Activated T-cell treated with anti-CD3 and anti-CD28 coated beads, Interleukin-2, amount 50 U/mL, for 24 hours (primary cell): Measurements from ENCODE around the gene MAGI1.

ENCODE experiments used
- DNase-seq: peaks from one replicate; pipeline ENCODE4 v3.0.0-alpha.2; 2020
- H3K27ac Mint-ChIP-seq: 2 replicates; pipeline ENCODE4 v1.8.0; 2020; ENCODE audit warnings: mild to moderate bottlenecking, mixed read lengths
- H3K27me3 Mint-ChIP-seq: 2 replicates; pipeline ENCODE4 v1.8.0; 2020; ENCODE audit warnings: mixed read lengths
- H3K36me3 Mint-ChIP-seq: 2 replicates; pipeline ENCODE4 v1.8.0; 2020; ENCODE audit warnings: low read depth, mixed read lengths
- H3K4me1 Mint-ChIP-seq: 2 replicates; pipeline ENCODE4 v1.8.0; 2020; ENCODE audit warnings: low read depth, mixed read lengths
- H3K4me3 Mint-ChIP-seq: 2 replicates; pipeline ENCODE4 v1.8.0; 2020; ENCODE audit warnings: mild to moderate bottlenecking, moderate library complexity, mixed read lengths
- H3K9me3 Mint-ChIP-seq: 2 replicates; pipeline ENCODE4 v1.8.0; 2020; ENCODE audit warnings: mixed read lengths

The MAGI1 gene

GRCh38 chr3:66038726-66039589, at the start of gene MAGI1:
MAGI1 (minus strand) TSS chr3:66038918; CDS start chr3:66038308, 610 bp downstream.
- H3K27me3 Mint-ChIP-seq: peaks cover 88% of the 10 kb centered on the region
- no peak within 1 kb of the TSS for H3K27ac Mint-ChIP-seq
- H3K4me1 Mint-ChIP-seq: peaks cover 19% of the 10 kb centered on the region

DNA sequence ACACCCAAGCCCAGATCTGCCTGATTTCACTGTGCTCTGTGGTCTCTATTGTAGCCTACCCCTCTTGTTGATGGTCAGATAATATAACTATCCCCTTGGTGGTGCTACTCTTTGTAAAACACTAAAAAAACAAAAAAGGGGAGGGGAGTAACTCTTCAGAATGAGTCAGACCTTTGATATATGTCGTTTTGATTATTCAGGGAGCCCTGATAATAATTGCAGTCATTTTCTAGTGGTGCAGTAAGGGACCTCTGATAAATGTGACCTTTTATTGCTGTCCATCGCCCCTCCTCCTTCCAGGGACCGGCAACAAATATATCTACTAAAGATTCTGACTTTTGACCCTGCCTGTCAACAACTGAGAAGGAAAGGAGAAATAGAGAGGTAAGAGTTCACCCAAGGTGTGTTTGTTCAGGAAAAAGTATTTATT, 45.1 kb upstream of the MAGI1 start:
- no peak for DNase-seq
- H3K4me1 Mint-ChIP-seq: no peaks in the 10 kb centered on the region
- H3K4me3 Mint-ChIP-seq: no peak overlapping the region
- peaks cover 3% of the 10 kb centered on the region for H3K27me3 Mint-ChIP-seq
- no peak overlapping the region for H3K27ac Mint-ChIP-seq
- H3K36me3 Mint-ChIP-seq: no peaks in the 10 kb centered on the region
- H3K9me3 Mint-ChIP-seq: no peaks in the 10 kb centered on the region

More at GRCh38 chr3:66038726-66039589, at the start of gene MAGI1:
- no peaks in the 10 kb centered on the region for H3K9me3 Mint-ChIP-seq
- no peaks in the 10 kb centered on the region for H3K36me3 Mint-ChIP-seq
- DNase-seq: peak; percentile 51
- peak within 1 kb of the TSS; percentile 84 for H3K4me3 Mint-ChIP-seq

- no peak overlapping the region for H3K4me3 Mint-ChIP-seq
- no peak for DNase-seq
- H3K36me3 Mint-ChIP-seq: no peaks in the 10 kb centered on the region
- H3K27me3 Mint-ChIP-seq: peaks cover 3% of the 10 kb centered on the region
- H3K27ac Mint-ChIP-seq: no peak overlapping the region
- no peaks in the 10 kb centered on the region for H3K9me3 Mint-ChIP-seq
- no peaks in the 10 kb centered on the region for H3K4me1 Mint-ChIP-seq
Measured at GRCh38 chr3:66083096-66083678, 44.5 kb upstream of the MAGI1 start.

GRCh38 chr3:66082679-66083078, 44.0 kb upstream of the MAGI1 start:
- H3K36me3 Mint-ChIP-seq: no peaks in the 10 kb centered on the region
- H3K4me3 Mint-ChIP-seq: no peak overlapping the region
- no peak overlapping the region for H3K27ac Mint-ChIP-seq
- no peaks in the 10 kb centered on the region for H3K9me3 Mint-ChIP-seq
- DNase-seq: no peak
- peaks cover 3% of the 10 kb centered on the region for H3K27me3 Mint-ChIP-seq
- H3K4me1 Mint-ChIP-seq: no peaks in the 10 kb centered on the region

DNA sequence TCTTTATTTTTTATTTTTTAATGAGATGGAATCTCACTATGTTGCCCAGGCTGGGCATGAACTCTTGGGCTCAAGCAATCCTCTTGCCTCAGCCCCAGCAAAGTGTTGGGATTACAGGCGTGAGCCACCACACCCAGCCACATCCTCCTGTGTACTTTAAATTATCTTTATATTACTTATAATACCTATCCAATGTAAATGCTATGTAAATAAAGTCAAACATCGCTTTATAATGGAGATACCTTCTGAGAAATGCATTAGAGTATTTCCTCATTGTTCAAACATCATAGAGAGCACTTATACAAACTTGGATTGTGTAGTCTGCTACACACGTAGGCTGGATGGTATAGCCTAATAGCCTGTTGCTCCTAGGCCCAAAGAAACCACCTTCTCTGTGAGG, 41.4 kb upstream of the MAGI1 start:
- no peak for DNase-seq
- H3K27ac Mint-ChIP-seq: no peak overlapping the region
- H3K36me3 Mint-ChIP-seq: no peaks in the 10 kb centered on the region
- H3K9me3 Mint-ChIP-seq: peaks cover 3% of the 10 kb centered on the region
- peaks cover 3% of the 10 kb centered on the region for H3K27me3 Mint-ChIP-seq
- no peaks in the 10 kb centered on the region for H3K4me1 Mint-ChIP-seq
- no peak overlapping the region for H3K4me3 Mint-ChIP-seq

- Mint-ChIP-seq H3K27me3 (peaks cover 3% of the 10 kb centered on the region), H3K27ac (no peak overlapping the region), H3K4me1 (no peaks in the 10 kb centered on the region), H3K4me3 (no peak overlapping the region), H3K36me3 (no peaks in the 10 kb centered on the region), H3K9me3 (peaks cover 3% of the 10 kb centered on the region)
- no peak for DNase-seq
Measured at GRCh38 chr3:66077973-66078372, 39.3 kb upstream of the MAGI1 start.

DNA sequence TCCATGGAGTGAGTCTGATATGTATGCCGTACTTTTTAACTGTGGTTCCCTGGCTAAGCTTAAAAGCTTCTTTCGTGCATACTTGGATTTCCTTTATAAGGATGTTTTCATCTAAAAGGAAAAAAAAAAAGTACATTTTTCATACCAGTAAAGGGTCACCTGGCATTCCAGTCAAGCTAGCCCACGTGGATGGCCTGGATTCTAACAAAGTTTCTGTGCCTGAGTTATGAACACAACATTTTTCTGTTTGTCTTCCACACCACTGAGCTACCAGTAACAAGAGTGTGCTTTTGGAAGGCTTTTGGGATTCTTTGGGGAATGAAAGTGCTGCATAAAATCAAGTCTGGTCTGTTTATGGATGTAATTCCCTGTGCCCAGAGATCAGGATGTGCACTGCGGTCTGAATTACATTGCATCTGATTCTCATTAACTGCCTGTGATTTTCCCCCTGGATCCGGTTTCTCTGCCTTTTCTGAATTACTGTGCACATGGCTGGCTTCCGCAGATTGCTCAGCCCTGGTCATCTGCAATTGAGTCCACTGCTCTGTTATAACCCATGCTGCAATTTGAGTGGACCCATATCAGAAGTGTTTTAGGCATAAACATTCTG, 38.2 kb upstream of the MAGI1 start:
- Mint-ChIP-seq H3K27me3 (peaks cover 3% of the 10 kb centered on the region), H3K9me3 (peaks cover 3% of the 10 kb centered on the region), H3K4me3 (no peak overlapping the region), H3K4me1 (no peaks in the 10 kb centered on the region), H3K36me3 (no peaks in the 10 kb centered on the region), H3K27ac (no peak overlapping the region)
- DNase-seq: no peak

- H3K27ac Mint-ChIP-seq: no peak overlapping the region
- H3K9me3 Mint-ChIP-seq: peaks cover 3% of the 10 kb centered on the region
- no peaks in the 10 kb centered on the region for H3K36me3 Mint-ChIP-seq
- H3K4me3 Mint-ChIP-seq: no peak overlapping the region
- H3K27me3 Mint-ChIP-seq: no peaks in the 10 kb centered on the region
- DNase-seq: no peak
- no peaks in the 10 kb centered on the region for H3K4me1 Mint-ChIP-seq
Measured at GRCh38 chr3:66075281-66075680, 36.6 kb upstream of the MAGI1 start.

GRCh38 chr3:66073464-66074141, 34.9 kb upstream of the MAGI1 start:
- no peaks in the 10 kb centered on the region for H3K4me1 Mint-ChIP-seq
- H3K9me3 Mint-ChIP-seq: peaks cover 7% of the 10 kb centered on the region
- H3K4me3 Mint-ChIP-seq: no peak overlapping the region
- DNase-seq: no peak
- H3K36me3 Mint-ChIP-seq: no peaks in the 10 kb centered on the region
- no peak overlapping the region for H3K27ac Mint-ChIP-seq
- no peaks in the 10 kb centered on the region for H3K27me3 Mint-ChIP-seq

GRCh38 chr3:66068255-66068654, 29.5 kb upstream of the MAGI1 start:
- Mint-ChIP-seq H3K27ac (no peak overlapping the region), H3K4me3 (no peak overlapping the region), H3K36me3 (no peaks in the 10 kb centered on the region), H3K9me3 (peaks cover 4% of the 10 kb centered on the region), H3K4me1 (no peaks in the 10 kb centered on the region), H3K27me3 (no peaks in the 10 kb centered on the region)
- no peak for DNase-seq

GRCh38 chr3:66066963-66067617, 28.4 kb upstream of the MAGI1 start:
- no peaks in the 10 kb centered on the region for H3K36me3 Mint-ChIP-seq
- H3K9me3 Mint-ChIP-seq: peaks cover 4% of the 10 kb centered on the region
- H3K27me3 Mint-ChIP-seq: no peaks in the 10 kb centered on the region
- H3K27ac Mint-ChIP-seq: no peak overlapping the region
- H3K4me3 Mint-ChIP-seq: no peak overlapping the region
- DNase-seq: no peak
- no peaks in the 10 kb centered on the region for H3K4me1 Mint-ChIP-seq

GRCh38 chr3:66055289-66055688, 16.6 kb upstream of the MAGI1 start:
- DNase-seq: no peak
- Mint-ChIP-seq H3K36me3 (no peaks in the 10 kb centered on the region), H3K4me1 (no peaks in the 10 kb centered on the region), H3K9me3 (no peaks in the 10 kb centered on the region), H3K27ac (no peak overlapping the region), H3K4me3 (no peak overlapping the region), H3K27me3 (no peaks in the 10 kb centered on the region)

GRCh38 chr3:66053550-66054094, 14.9 kb upstream of the MAGI1 start:
- H3K9me3 Mint-ChIP-seq: no peaks in the 10 kb centered on the region
- no peak overlapping the region for H3K4me3 Mint-ChIP-seq
- H3K27ac Mint-ChIP-seq: no peak overlapping the region
- peaks cover 6% of the 10 kb centered on the region for H3K27me3 Mint-ChIP-seq
- no peaks in the 10 kb centered on the region for H3K4me1 Mint-ChIP-seq
- no peaks in the 10 kb centered on the region for H3K36me3 Mint-ChIP-seq
- DNase-seq: no peak
